GM21390 (cell line): ENCODE data around the gene FANCC.

Source experiments
- ATAC-seq: cut with Tn5 transposase; IDR thresholded peaks from one replicate; pipeline ENCODE4 v1.9.1; 2021; ENCODE audit not compliant: unreplicated experiment

Gene FANCC

GRCh38 chr9:95074632-95075031 is 242.9 kb downstream of the FANCC start:
- ATAC-seq, result no peak

GRCh38 chr9:95073918-95074317 is 243.6 kb downstream of the FANCC start:
- ATAC-seq, result no peak

DNA sequence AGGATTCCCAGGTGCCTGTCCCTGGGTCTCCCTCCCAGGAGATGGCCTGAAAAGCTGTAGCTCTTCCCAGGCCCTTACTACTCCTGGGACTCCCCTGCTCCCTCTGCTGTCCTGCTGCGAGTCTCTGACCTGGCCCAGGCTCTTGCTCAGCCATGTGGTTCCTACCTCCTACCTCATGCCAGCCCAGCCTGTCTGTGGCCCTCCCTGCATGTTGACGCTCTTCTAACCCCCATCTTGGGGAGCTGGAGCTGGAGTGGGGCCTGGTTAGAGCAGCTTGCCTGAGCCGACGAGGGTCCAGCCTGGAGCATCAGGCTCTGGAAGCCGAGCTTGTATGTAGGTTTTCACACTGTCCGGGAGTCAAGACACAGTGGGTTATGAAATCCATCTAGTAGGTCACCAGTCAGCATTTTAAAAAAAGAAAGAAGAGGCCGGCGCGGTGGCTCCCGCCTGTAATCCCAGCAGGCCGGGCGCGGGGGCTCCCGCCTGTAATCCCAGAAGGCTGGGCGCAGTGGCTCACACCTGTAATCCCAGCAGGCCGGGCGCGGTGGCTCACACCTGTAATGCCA is 244.4 kb downstream of the FANCC start:
- ATAC-seq, result no peak

GRCh38 chr9:95071925-95072324 is 245.6 kb downstream of the FANCC start:
- ATAC-seq, result no peak

- ATAC-seq, result no peak
Observed at GRCh38 chr9:95071450-95071849, 246.1 kb downstream of the FANCC start.

DNA sequence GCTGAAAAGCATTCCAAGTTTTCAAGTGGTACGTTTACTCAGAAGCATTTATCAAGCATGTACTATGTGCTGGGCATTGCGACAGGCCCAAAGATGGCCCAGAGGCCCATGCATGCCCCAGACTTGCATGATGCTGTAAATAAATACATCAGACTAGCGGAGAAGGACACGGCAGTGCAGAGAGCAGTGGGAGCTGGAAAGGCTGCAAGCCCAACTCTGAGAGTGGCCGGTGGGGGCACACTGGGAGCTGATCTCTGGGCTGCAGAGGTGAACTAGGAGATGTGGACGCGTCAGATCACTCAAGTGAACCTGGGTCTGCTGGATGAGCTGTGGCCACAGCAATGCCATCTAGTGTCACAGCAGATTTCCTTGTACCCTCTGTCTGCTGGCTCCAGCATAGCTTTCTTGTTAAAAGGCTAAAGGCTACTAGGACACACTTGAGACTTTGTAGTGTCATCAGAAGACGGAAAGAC is 246.9 kb downstream of the FANCC start:
- ATAC-seq, result no peak

GRCh38 chr9:95067897-95068296 is 249.6 kb downstream of the FANCC start:
- no peak for ATAC-seq

DNA sequence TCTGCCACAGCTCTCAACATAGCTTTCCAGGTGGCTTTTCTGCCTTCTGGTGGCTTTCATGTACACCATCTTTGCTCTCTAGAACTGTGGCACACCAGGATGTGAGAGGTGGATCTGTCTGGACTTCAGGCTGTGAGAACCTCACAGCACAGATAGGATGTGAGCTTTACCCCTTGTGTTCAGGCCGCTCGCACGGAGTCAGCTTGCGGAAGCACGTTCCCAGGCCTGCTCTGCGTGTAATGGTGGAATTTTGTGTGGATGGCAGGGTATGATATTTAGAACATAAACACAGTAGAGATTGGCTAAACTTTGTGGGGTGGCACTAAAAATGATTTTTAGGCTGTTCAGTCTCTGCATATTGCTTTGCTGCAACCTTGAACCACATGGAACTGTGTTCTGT is 250.5 kb downstream of the FANCC start:
- no peak for ATAC-seq

- ATAC-seq, result no peak
Observed at GRCh38 chr9:95065224-95065623, 252.3 kb downstream of the FANCC start.

GRCh38 chr9:95063300-95063699 is 254.2 kb downstream of the FANCC start:
- ATAC-seq, result no peak

GRCh38 chr9:95062596-95063065 is 254.9 kb downstream of the FANCC start:
- no peak for ATAC-seq

DNA sequence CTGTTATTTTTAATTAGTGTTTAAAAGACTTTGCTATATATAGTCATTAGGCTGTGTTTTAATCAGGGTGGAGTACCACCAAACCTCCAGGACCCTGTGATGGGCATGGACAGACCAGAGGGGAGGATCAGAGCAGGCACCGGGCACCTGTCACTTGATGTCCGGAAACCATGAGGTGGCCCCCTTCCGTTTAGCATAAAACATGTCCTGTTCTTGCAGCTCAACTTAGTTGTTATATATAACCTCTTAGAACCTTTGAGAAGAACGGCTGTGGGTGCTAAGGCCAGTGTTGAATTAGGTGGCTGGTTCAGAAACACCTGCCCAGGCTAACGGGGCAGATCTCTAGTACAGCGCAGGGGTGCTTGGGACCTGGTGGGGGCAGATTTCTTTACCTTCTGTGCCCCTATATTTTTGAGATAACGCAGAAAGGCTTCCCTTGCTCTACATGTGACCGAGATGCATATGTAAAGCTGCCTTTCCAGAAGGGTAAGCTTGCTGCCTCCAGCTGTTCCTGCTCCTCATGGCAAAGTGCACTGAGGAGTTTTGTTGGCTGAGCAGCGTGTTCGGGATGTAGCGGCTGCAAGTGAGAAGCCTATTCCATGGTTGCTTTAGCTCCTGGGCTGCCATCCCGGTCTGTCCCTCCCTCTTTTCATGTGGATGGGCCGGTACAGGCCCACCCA is 255.5 kb downstream of the FANCC start:
- no peak for ATAC-seq

- ATAC-seq, result no peak
Observed at GRCh38 chr9:95060916-95061315, 256.6 kb downstream of the FANCC start.

GRCh38 chr9:95060234-95060633 is 257.3 kb downstream of the FANCC start:
- no peak for ATAC-seq

DNA sequence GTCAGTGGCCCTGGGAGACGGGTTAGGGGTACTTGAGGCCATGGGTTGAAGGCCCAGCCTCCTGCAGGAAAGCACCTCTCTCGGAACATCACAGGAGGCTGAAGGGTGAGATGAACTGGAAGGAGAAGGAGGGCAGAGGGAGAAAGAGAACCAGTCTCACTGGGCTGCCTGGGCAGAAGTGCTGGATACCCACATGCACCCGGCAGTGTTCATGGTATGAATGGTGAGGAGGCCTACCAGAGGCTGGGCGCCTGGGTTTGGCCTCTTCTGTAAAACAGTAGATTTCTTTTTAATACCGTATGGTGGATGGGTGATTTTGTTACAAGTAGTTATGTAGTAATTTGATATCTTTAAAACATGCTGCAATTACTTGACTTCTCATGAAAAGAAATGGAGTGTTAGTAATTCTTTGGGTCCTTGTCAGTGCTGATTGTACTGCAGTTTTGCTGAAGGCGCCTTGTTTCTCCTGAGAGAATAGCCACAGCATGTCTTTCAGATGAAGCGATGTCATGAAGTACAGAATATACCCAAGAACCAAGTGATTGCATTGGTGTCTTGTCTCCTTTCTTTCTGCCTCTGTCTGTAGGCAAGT is 258.6 kb downstream of the FANCC start:
- ATAC-seq, result no peak

GRCh38 chr9:95058121-95058785 is 259.3 kb downstream of the FANCC start:
- no peak for ATAC-seq

DNA sequence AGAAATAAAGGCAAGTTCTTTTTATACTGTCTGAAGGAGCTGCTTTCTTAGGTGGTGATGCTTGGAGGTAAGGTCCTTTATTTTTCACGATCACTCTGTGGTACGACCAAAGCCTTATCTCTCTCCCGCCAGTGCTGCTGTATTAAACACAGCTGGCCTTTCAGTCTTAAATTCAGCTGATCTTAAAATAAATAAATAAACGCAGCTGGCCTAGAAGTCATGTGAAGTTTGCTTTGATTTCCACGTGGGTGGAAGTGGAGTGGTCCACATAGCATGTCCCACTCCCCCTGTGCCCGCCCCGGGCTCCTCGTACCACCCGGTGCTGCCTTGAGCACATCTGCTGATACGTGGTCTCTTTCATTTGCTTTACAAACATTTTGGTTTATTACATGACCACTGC is 260.4 kb downstream of the FANCC start:
- no peak for ATAC-seq

GRCh38 chr9:95055851-95056551 is 261.5 kb downstream of the FANCC start:
- no peak for ATAC-seq

DNA sequence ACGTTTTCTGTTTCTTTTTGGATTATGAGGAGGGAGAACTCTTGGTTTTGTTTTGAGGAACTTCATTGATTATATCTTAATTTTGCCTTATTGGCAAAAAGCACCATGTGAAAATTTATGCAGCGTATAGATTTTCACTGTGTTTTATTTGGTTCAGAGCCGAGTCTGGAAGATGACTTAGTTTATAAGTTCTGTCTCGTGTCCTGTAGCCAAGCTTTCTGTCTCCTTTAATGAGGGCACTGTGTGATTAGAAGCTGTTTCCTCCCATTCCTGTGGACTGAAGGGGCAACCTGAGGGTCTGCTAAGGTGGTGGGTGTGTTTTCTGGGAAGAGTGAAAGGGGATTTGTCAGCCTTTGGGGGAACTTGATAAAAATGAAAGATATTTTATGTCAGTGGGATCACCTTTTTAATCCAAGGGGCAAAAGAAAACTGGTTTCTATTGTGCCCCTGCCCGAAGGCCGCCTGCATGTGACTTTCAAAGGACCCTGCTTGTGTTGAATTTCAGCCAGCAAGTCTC is 262.1 kb downstream of the FANCC start:
- ATAC-seq, result no peak

GRCh38 chr9:95053611-95054570 is 263.6 kb downstream of the FANCC start:
- ATAC-seq, result no peak
